Suprapubic skin (tissue), 3 donors: Measurements from ENCODE around the gene NRXN3.

Experiments used
- EP300 ChIP-seq: sonication (generic); formaldehyde crosslinking; IDR thresholded peaks from one replicate; pipeline ENCODE4 v1.6.1; 2017; ENCODE audit warnings: antibody characterized with exemption
- TF ChIP-seq, protein P1 (sequence below), 2 donors: fragments of 200-600 bp in 1 of 2; fragments of 450-650 bp in 1 of 2; sonication (generic) in 1 of 2; IDR thresholded peaks; one replicate each; pipeline ENCODE4 v1.5.1; 2016 to 2019; ENCODE audit warnings: antibody characterized with exemption in 2 of 2, mild to moderate bottlenecking in 1 of 2, moderate library complexity in 1 of 2

DNA sequence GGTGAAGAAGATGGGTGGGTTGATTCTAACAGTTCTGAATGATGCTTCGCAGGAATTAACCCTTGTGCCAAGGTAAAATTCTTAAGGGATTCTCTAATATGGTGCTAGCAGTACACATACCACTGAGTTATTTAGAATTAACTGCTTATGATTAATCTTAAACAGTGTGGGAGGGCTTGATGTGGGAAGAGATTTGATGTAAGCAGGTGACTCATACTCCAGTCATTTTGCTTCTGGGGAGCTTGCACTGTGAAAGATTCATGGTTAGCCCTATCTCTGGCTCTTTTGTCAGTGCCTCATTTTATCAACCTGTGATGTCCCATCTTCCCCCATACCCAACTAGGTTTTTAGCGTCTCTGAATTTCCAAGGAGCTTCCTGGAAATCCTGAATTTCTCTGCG is 83.8 kb downstream of the NRXN3 start:
- no peak for TF ChIP-seq EP300
- TF ChIP-seq, protein P1, sequence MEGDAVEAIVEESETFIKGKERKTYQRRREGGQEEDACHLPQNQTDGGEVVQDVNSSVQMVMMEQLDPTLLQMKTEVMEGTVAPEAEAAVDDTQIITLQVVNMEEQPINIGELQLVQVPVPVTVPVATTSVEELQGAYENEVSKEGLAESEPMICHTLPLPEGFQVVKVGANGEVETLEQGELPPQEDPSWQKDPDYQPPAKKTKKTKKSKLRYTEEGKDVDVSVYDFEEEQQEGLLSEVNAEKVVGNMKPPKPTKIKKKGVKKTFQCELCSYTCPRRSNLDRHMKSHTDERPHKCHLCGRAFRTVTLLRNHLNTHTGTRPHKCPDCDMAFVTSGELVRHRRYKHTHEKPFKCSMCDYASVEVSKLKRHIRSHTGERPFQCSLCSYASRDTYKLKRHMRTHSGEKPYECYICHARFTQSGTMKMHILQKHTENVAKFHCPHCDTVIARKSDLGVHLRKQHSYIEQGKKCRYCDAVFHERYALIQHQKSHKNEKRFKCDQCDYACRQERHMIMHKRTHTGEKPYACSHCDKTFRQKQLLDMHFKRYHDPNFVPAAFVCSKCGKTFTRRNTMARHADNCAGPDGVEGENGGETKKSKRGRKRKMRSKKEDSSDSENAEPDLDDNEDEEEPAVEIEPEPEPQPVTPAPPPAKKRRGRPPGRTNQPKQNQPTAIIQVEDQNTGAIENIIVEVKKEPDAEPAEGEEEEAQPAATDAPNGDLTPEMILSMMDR (IDR thresholded peaks at IDR 0.05) = no peak
